ENCODE measurements around the gene BMPR1B.

BMPR1B gene

DNA sequence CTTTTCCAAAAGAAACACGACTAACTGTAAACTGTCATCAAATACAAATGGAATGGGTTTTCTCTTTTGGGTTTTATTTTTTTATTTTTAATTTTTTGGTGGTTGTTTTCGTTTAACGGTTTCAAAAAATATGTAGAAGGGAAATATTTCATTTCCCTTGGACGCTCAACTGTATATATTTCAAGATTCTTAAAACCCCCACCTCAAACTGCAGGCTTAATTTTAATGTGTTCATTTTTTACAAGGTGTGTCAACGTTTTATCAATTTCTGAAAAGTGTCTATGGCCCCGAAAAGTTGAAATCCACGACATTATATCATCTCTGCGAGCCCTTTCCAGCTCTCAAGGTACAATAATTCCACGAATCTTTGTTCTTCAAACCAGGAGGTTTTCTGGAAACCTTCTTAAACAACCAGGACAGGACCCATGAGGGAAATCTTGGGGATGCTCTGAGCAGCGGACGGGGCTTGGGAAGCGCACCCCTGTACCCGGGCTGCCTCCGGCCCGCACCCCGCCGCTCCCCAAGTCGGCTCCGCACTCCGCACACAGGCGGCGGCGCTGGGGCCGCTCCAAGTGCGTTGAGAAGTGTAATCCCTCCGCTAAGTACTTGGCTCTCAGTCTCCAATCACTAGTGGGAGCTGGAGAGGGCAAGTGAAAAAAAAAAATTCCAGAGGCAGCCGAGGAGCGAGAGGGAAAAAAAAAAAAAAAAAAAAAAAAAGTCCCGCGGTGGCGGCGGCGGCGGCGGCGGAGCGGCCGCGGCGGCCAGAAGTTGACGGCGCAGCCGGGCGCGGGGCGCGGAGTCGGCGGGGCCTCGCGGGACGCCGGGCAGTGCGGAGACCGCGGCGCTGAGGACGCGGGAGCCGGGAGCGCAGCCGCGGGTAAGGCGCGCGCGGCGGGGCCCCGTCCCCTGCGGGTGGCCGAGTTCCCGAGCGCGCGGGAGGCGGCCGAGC, at the start of gene BMPR1B:
Gene BMPR1B, plus strand, starts transcription at position 764 of the 949 bp plus-strand sequence. CDS start 346,470 bp downstream, outside the sequence.
- DNase-seq (ENCODE audit: low read depth in 3 of 3) = no peak

DNA sequence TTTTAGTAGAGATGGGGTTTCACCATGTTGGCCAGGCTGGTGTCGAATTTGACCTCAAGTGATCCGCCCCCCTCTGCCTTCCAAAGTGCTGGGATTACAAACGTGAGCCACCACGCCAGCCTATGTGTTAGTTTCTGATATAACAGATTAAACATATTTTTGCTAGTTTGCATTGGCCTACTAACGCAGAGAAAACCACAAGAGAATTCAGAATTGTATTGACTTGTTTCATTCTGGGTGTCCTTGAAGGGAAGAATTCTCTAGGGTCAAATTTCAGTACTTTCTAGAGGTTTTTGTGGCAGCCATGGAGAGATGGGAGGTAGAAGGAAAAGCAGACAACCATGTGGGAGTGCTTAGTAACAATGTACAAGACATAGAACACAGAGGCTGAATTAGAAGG, 46.1 kb upstream of the BMPR1B start:
- no peak for DNase-seq (ENCODE audit: low read depth in 3 of 3)

DNA sequence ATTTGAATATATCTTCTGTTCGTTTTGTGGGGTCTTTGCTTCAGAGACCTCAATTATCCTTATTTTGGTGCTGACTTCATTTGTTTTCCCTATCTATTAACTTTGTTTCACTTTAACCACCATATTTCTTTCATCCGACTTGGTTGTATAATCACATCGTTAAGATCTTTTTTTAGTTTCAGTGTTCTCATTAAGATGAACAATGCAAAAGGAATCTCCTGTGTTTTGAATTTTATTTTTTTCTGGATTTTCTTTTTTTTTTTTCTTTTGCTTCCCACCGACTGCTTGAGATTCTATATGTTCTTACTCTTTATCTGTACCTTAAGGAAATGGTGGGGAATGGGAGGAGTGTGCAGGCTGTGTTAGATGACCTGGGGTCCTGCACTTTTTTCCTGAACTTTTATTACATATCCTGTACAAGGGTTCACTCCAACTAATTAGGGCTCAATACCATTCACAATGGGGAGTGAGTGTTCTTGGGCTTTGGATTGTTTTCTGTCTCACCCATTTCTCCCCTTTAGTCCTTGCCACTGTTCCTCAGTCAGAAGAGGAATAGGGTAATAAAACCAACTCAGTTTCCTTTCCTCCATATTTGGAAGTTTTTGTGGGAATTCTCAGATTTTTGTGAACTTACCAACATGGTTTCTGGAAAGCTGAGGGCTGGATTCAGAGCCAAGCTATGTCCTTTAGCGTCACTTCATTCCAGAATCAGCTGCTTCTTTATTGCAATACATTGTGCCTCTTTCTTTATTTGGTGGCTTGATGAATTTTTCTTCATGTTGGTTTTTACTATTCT, 43.2 kb upstream of the BMPR1B start:
- DNase-seq (ENCODE audit: low read depth in 3 of 3) = no peak

GRCh38 chr4:94715726-94716125, 42.0 kb upstream of the BMPR1B start:
- no peak for DNase-seq (ENCODE audit: low read depth in 3 of 3)

DNA sequence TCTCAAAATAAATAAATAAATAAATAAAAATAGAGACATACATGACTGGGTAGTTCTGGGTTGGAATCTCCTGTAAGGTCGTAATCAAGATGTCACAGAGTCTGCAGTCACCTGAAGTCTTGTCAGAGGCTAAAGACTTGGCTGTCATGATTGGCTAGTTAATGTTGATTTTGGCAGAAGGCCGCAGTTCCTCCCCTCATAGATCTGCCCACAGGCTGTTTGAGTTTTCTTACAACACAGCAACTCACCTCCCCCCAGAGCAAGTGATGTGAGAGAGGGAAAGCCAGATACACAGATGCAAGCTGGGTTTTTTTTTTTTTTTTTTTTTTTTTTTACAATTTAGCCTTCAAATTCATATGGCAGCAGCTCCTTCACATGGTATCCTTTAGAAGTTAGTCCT, 36.4 kb upstream of the BMPR1B start:
- no peak for DNase-seq (ENCODE audit: low read depth in 3 of 3)

DNA sequence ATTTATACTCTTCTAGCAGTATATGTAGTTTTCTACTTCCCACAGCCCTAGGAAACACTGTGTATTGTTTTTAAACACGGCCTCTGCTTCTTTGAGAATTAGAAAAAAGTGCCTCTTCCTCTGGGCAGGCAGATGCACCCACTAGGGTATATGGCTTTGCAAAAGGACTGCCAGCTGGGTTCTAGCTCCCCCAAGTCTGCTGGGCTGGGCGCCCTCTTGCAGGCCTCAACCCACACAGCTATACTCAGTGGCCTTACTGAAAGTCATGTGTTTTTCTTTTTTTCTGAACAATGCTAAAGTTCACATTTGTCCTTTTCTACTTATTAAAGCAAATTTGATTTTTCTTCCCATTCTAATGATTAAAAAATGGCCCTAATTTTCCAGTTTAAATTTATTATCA, 35.5 kb upstream of the BMPR1B start:
- no peak for DNase-seq (ENCODE audit: low read depth in 3 of 3)

DNA sequence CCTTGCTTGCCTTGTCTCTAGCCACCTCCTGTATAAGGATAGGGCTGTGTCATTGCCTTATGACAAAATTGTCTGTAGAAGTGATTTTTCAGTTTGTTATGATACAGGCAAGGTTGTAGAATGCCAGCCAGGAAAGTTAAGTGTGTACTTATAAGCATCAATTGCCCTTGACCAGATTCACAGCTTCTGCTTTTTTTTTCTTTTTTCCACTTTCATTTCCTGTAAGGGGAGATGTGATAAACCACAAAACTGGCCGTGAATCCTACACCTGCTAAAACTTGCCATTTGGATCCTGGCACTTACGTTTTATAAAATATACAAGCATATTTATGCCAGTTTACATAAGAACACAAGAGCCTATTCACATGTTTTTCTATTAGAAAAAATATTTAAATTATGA, 35.0 kb upstream of the BMPR1B start:
- DNase-seq (ENCODE audit: low read depth in 3 of 3) = no peak

GRCh38 chr4:94724016-94724790, 33.6 kb upstream of the BMPR1B start:
- DNase-seq (ENCODE audit: low read depth in 3 of 3) = no peak

GRCh38 chr4:94726524-94727123, 31.1 kb upstream of the BMPR1B start:
- no peak for DNase-seq (ENCODE audit: low read depth in 3 of 3)

GRCh38 chr4:94728056-94728766, 29.5 kb upstream of the BMPR1B start:
- no peak for DNase-seq (ENCODE audit: low read depth in 3 of 3)

- DNase-seq (ENCODE audit: low read depth in 3 of 3) = no peak
These were observed 25.4 kb upstream of the BMPR1B start for GRCh38 chr4:94732358-94732698.

DNA sequence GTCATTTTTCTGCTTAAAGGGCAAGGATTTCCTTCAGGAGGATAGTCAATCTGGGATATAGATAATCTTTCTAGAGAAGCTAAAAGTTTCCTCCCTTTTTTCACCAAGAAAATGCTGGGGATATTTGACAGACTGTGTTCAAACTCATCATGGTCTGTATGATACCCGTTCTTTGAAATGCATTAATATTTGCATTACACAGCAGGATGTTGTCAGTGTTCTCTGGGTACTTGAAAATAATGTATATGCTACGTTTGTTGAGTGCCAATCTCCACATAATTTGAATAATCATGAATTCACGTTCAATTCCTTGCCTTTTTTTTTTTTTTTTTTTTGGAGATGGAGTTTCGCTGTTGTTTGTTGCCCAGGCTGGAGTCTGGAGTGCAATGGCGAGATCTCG, 18.0 kb upstream of the BMPR1B start:
- no peak for DNase-seq (ENCODE audit: low read depth in 3 of 3)

DNA sequence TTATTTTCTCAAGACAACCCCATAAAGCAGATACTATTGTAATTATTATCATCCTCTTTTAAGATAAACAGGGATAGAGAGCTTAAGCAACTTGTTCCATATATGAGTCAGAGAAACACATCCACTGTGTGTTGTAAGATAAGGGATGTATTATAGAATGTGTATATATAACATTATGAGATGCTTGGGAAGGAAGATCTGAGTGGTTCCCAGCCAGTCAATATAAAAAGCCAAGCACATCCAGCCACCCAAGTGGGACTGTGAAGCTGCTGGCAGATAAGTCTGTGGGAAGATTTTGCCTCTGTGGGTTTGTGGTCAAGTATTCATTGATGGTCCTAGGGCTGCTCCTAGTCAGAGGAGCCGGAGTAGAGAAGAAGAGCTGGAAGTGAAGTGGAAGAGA, 16.5 kb upstream of the BMPR1B start:
- no peak for DNase-seq (ENCODE audit: low read depth in 3 of 3)

DNA sequence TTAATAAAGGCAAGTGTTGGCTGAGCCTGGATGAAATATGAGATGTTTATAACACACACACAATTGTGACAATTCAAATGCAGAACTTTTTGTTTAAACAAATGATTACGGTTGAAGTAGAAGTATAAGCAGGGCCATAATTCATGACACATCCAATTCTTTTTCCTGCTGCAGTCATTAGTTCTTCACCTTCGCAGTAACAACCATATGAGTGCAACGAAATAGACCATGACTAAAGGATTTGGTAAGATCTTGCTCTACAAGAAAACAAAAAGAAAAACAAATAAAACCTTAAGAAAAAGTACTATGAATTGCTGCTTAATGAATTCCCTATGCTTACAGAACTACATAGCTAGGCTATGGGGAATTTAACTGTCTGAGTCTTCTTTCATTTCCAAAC, 13.9 kb upstream of the BMPR1B start:
- DNase-seq (ENCODE audit: low read depth in 3 of 3) = no peak

DNA sequence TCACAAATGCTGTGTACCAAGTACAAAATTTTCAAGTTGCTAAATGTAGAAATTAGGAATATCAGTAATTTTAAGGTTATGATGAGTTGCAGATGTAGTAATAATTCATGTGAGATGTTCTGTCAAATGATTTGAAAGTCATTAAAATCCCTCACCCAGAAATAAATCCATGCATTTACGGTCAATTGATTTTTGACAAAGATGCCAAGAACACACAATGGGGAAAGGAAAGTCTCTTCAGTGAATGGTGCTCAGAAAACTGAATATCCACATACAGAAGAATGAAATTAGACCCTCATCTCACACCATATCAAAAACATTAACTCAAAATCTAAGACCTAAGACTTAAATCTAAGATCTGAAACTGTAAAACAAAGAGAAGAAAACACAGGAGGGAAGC, 12.9 kb upstream of the BMPR1B start:
- no peak for DNase-seq (ENCODE audit: low read depth in 3 of 3)

DNA sequence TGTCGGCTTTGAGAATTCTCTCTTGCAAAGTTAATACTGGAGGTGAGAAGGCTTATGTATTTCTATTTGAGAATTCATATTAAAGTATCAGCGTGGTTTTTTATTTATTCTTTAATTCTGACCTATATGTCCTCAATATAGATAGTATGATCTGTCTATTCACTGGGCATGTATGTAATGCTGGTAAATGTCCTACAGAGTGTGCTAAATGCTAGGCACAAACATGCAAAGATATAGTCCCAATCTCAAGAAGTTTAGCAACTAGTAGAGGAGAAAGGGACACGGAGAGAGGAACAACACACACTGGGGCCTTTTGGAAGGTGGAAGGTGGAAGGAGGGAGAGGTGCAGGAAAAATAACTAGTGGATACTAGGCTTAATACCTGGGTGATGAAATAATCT, 11.0 kb upstream of the BMPR1B start:
- no peak for DNase-seq (ENCODE audit: low read depth in 3 of 3)

DNA sequence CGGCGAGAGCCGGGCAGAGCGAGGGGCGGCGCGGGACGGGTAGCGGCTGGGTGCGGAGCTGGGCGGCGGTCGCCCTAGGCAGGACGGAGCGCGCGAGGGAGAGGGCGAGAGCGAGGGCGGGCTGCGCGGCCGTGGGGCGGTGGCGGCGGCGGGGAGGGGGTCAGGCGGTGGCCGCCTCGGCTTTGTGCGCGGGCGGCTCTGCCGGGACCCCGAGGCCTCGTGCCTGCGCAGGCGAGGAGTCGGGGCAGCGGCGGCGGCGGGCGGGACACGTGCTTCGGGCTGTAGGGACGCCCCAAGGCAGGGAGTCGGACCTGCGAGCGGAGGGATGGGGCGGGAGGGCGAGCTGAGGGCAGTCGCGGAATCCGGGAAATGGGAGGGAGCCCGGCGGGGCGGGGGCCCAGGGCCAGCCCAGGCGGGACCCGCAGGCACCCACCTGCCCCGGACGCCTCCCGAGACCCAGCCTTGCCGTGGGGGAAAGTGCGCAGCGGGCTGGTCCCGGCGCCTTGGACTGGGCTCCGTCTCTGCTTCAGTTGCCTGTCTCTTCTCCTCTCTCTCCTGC, 465 bp downstream of the BMPR1B start:
- DNase-seq (ENCODE audit: low read depth in 3 of 3) = no peak

DNA sequence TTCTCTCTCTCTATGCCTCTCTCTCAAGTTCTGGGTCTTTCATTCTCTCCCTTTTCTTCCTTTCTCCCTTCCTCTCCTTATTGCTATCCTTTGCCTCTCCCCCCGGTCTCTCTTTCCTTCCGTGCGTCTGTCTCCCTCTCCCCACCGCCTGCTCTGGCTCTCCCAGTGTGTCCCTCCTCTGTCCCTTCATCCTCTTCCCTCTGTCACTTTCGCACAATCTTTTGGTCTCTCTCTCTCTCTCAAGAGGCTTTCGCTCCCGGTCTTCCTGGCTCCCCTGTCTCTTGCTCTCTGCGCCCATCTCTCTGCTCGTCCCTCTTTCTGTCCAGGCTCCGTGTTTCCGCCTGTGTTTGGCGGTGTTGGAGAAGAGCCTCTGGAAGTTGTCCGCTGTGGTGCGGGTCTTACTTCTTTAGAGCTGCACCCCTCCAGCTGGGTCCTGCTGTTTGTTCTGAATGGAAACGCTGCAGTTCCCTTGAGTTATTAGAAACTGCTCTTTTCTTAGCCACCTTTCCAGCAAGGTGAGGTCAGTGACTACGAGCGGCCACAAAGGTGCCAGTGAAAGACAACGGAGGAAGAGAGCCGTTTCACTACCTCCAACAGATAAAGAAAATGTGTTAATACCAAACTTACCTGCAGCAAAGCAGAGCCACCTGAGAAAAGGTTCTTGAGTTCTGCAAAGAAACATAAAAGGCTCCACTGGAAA, 1.1 kb downstream of the BMPR1B start:
- DNase-seq (ENCODE audit: low read depth in 3 of 3) = no peak

DNA sequence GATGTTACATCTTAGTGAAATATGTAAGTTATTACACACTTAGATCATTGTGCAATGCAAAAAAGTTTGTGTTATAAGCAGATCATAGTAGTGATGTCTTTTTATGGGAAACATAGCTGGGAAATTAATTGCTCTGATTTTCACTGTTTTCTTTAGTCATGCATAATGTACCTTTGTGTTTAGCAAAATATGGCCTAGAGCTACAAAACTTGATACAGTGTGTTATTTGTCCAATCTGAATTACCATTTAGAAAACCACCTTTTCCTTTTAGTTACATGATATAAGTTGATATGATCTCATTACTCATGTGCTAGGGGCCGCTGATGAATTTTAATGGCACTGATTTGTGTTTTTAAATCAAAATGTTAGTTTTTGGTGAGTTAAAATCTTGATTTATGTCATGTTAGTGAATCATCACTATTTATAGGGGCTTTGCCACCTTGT, 2.0 kb downstream of the BMPR1B start:
- no peak for DNase-seq (ENCODE audit: low read depth in 3 of 3)

GRCh38 chr4:94762326-94762725, 4.6 kb downstream of the BMPR1B start:
- no peak for DNase-seq (ENCODE audit: low read depth in 3 of 3)
